Fibroblast of peridontal ligament (primary cell): ENCODE results near the gene PKIB.
"Not testable (repeated sequence)": the region's sequence is repeated elsewhere in the genome, so short reads cannot be mapped to it uniquely, and the experiment has no call there.

Experiments
- DNase-seq: peaks from one replicate; pipeline ENCODE4 v3.0.0-alpha.2; 2010; ENCODE audit errors: extremely low read depth

The PKIB gene

GRCh38 chr6:122609881-122610689, at the start of gene PKIB:
Gene PKIB, plus strand, starts transcription at chr6:122610405. Its CDS starts 107,390 bp downstream, at chr6:122717795.
- DNase-seq = peak; percentile 55

- DNase-seq = no peak
Measured at GRCh38 chr6:122563364-122564052, 46.7 kb upstream of the PKIB start.

- no peak for DNase-seq
Measured at GRCh38 chr6:122564230-122564629, 46.0 kb upstream of the PKIB start.

GRCh38 chr6:122565708-122566107, 44.5 kb upstream of the PKIB start:
- no peak for DNase-seq

- no peak for DNase-seq
Measured at GRCh38 chr6:122567034-122567433, 43.2 kb upstream of the PKIB start.

- no peak for DNase-seq
Measured at GRCh38 chr6:122568350-122568749, 41.9 kb upstream of the PKIB start.

GRCh38 chr6:122568797-122569221, 41.4 kb upstream of the PKIB start:
- no peak for DNase-seq

- DNase-seq = no peak
Measured at GRCh38 chr6:122569230-122569771, 40.9 kb upstream of the PKIB start.

GRCh38 chr6:122571888-122572287, 38.3 kb upstream of the PKIB start:
- DNase-seq = no peak

GRCh38 chr6:122576888-122577287, 33.3 kb upstream of the PKIB start:
- DNase-seq = no peak

- no peak for DNase-seq
Measured at GRCh38 chr6:122578961-122579360, 31.2 kb upstream of the PKIB start.

GRCh38 chr6:122580737-122581136, 29.5 kb upstream of the PKIB start:
- DNase-seq = no peak

- DNase-seq = no peak
Measured at GRCh38 chr6:122589115-122589514, 21.1 kb upstream of the PKIB start.

- DNase-seq = not testable (repeated sequence)
Measured at GRCh38 chr6:122598295-122598694, 11.9 kb upstream of the PKIB start.

GRCh38 chr6:122604676-122605075, 5.5 kb upstream of the PKIB start:
- DNase-seq = no peak

- DNase-seq = peak; percentile 21
Measured at GRCh38 chr6:122610690-122611455, 668 bp downstream of the PKIB start.

- DNase-seq = no peak
Measured at GRCh38 chr6:122612838-122613237, 2.6 kb downstream of the PKIB start.

GRCh38 chr6:122614303-122614702, 4.1 kb downstream of the PKIB start:
- DNase-seq = no peak

- no peak for DNase-seq
Measured at GRCh38 chr6:122615409-122615808, 5.2 kb downstream of the PKIB start.

- DNase-seq = no peak
Measured at GRCh38 chr6:122616877-122617276, 6.7 kb downstream of the PKIB start.

- no peak for DNase-seq
Measured at GRCh38 chr6:122619309-122619708, 9.1 kb downstream of the PKIB start.

GRCh38 chr6:122620428-122620827, 10.2 kb downstream of the PKIB start:
- DNase-seq = no peak
